ENCODE measurements around the gene KCNA10. TPM values are rescaled to one million over a fixed set of nuclear protein-coding genes. Genes with fewer than 3 reads are reported as not detected.
A peak's percentile ranks its signal among the peaks of the same experiment; 100 is the strongest.

Gene KCNA10
- total RNA-seq, 1 experiment from 2014 or later = not detected

GRCh38 chr1:110549831-110550230 is 30.9 kb upstream of the KCNA10 start:
- Histone ChIP-seq H3K36me3 (ENCODE audit: control insufficient read depth in 1 of 2, insufficient read depth in 2 of 2, low read length in 2 of 2) (no peaks in the 10 kb centered on the region), H3K79me2 (ENCODE audit: insufficient read depth, low read length) (no peaks in the 10 kb centered on the region), H3K27ac (ENCODE audit: low read depth, low read length) (no peak overlapping the region), H3K4me1 (ENCODE audit: control insufficient read depth in 1 of 2, insufficient read depth in 2 of 2, low read length in 2 of 2) (no peaks in the 10 kb centered on the region), H4K20me1 (ENCODE audit: insufficient read depth) (no peaks in the 10 kb centered on the region), H3K4me3 (replicated peaks in 1 of 2; ENCODE audit: low read depth in 1 of 2, low read length in 2 of 2) (no peak overlapping the region), H3K9me3 (ENCODE audit: control insufficient read depth in 1 of 2, insufficient read depth in 1 of 2, low read depth in 1 of 2, low read length in 2 of 2) (no peaks in the 10 kb centered on the region), H3K4me2 (ENCODE audit: low read length) (no peak overlapping the region), H3K9me2 (ENCODE audit: insufficient read depth) (no peaks in the 10 kb centered on the region), H3K27me3 (ENCODE audit: insufficient read depth, low read length) (peaks cover 46% of the 10 kb centered on the region), H3K9ac (ENCODE audit: low read length) (no peak overlapping the region), H2AFZ (ENCODE audit: low read depth, low read length, poor library complexity, severe bottlenecking) (no peak overlapping the region)
- CTCF ChIA-PET = no interaction called here
- RAD21 ChIA-PET (ENCODE audit: low non-redundant PET in 1 of 2, low total read pairs in 2 of 2, uncharacterized antibody in 2 of 2, unreplicated experiment in 2 of 2) = no interaction called here
- DNase-seq (ENCODE audit: low read depth, low spot score) (no peak), ATAC-seq (no peak)
- intact Hi-C loops (cut with micrococcal nuclease) = no loop called here
- no TSS peak for BruUV-seq (replicated peaks)
- POLR2A ChIA-PET = no interaction called here
- TF ChIP-seq REST (IDR thresholded peaks at IDR 0.05; ENCODE audit: low read depth) (no peak), ATF3 (IDR thresholded peaks at IDR 0.05) (no peak), CEBPB (IDR thresholded peaks at IDR 0.05; ENCODE audit: low read depth) (no peak)

GRCh38 chr1:110548381-110548780 is 29.4 kb upstream of the KCNA10 start:
- no TSS peak for BruUV-seq (replicated peaks)
- Histone ChIP-seq H3K27ac (ENCODE audit: low read depth, low read length) (no peak overlapping the region), H3K4me2 (ENCODE audit: low read length) (no peak overlapping the region), H3K4me1 (ENCODE audit: control insufficient read depth in 1 of 2, insufficient read depth in 2 of 2, low read length in 2 of 2) (no peaks in the 10 kb centered on the region), H3K9me2 (ENCODE audit: insufficient read depth) (no peaks in the 10 kb centered on the region), H3K9me3 (ENCODE audit: control insufficient read depth in 1 of 2, insufficient read depth in 1 of 2, low read depth in 1 of 2, low read length in 2 of 2) (no peaks in the 10 kb centered on the region), H2AFZ (ENCODE audit: low read depth, low read length, poor library complexity, severe bottlenecking) (no peak overlapping the region), H3K9ac (ENCODE audit: low read length) (no peak overlapping the region), H3K27me3 (ENCODE audit: insufficient read depth, low read length) (peaks cover 44% of the 10 kb centered on the region; the same call in 1 of the 2 replicates), H4K20me1 (ENCODE audit: insufficient read depth) (no peaks in the 10 kb centered on the region), H3K4me3 (replicated peaks in 1 of 2; ENCODE audit: low read depth in 1 of 2, low read length in 2 of 2) (no peak overlapping the region), H3K79me2 (ENCODE audit: insufficient read depth, low read length) (no peaks in the 10 kb centered on the region), H3K36me3 (ENCODE audit: control insufficient read depth in 1 of 2, insufficient read depth in 2 of 2, low read length in 2 of 2) (no peaks in the 10 kb centered on the region)
- intact Hi-C loops (cut with micrococcal nuclease) = no loop called here
- CTCF ChIA-PET = no interaction called here
- peak; percentile 95 for ATAC-seq
- RAD21 ChIA-PET (ENCODE audit: low non-redundant PET in 1 of 2, low total read pairs in 2 of 2, uncharacterized antibody in 2 of 2, unreplicated experiment in 2 of 2) = no interaction called here
- peak; percentile 22 for DNase-seq (ENCODE audit: low read depth, low spot score)
- POLR2A ChIA-PET = no interaction called here
- TF ChIP-seq CBX3 (IDR thresholded peaks at IDR 0.05; ENCODE audit: low read depth) (no peak), CTCF (IDR thresholded peaks at IDR 0.05 in 2 of 3, conservative IDR thresholded peaks at IDR 0.05 in 1 of 3; ENCODE audit: borderline replicate concordance in 1 of 3, insufficient read depth in 1 of 3, low read depth in 2 of 3, low read length in 2 of 3) (peak in 2 of 3 experiments; percentile 68 to 78; a peak in 4 of 6 replicates), SP1 (IDR thresholded peaks at IDR 0.05; ENCODE audit: low read depth) (no peak), EZH2phosphoT487 (IDR thresholded peaks at IDR 0.05; ENCODE audit: borderline replicate concordance) (no peak), RAD21 (IDR thresholded peaks at IDR 0.05; ENCODE audit: low read depth) (peak; percentile 34), EGR1 (IDR thresholded peaks at IDR 0.05; ENCODE audit: low read depth) (no peak)
